Testis (tissue), 3 donors: Measurements from ENCODE around the gene STAT4. TPM values are rescaled to one million over a fixed set of nuclear protein-coding genes. Genes with fewer than 3 reads are reported as not detected.

ENCODE experiments used
- DNase-seq: peaks from one replicate; pipeline ENCODE4 v3.0.0-alpha.2; 2019
- H3K27ac ChIP-seq, 2 donors: fragments of 200-600 bp; sonication (generic); one replicate each; pipeline ENCODE4 v1.5.1; 2019
- H3K27me3 ChIP-seq: fragments of 200-600 bp; sonication (generic); one replicate; pipeline ENCODE4 v1.5.1; 2019
- H3K36me3 ChIP-seq: fragments of 200-600 bp; sonication (generic); one replicate; pipeline ENCODE4 v1.5.1; 2017; ENCODE audit warnings: low read depth; ENCODE audit errors: missing control alignments
- H3K4me1 ChIP-seq: fragments of 200-600 bp; sonication (generic); one replicate; pipeline ENCODE4 v1.5.1; 2019
- H3K4me3 ChIP-seq, 2 donors: fragments of 200-600 bp; sonication (generic); one replicate each; pipeline ENCODE4 v1.5.1; 2017 to 2019
- H3K9me3 ChIP-seq: fragments of 200-600 bp; sonication (generic); one replicate; pipeline ENCODE4 v1.5.1; 2017
- CTCF ChIP-seq, 3 experiments: fragments of 450-650 bp in 2 of 3; fragments of 200-600 bp in 1 of 3; sonication (generic) in 1 of 3; IDR thresholded peaks; one replicate each; pipeline ENCODE4 v1.5.1; 2016 to 2019; ENCODE audit warnings: antibody characterized with exemption in 3 of 3, mild to moderate bottlenecking in 2 of 3, moderate library complexity in 1 of 3
- POLR2A ChIP-seq: fragments of 450-650 bp; IDR thresholded peaks from one replicate; pipeline ENCODE4 v1.6.1; 2017; ENCODE audit warnings: antibody characterized with exemption, mild to moderate bottlenecking, moderate library complexity
- WGBS, 2 donors: methylation state at CpG; one replicate each; pipeline ENCODE4 v1.1.5; 2018; 5-methylcytosine and 5-hydroxymethylcytosine counted together
- intact Hi-C: fragments of 100-400 bp; cut with DNase I; formaldehyde crosslinking; loops from one replicate; pipeline ENCODE4 v1.15.1; 2023; ENCODE audit warnings: low total_unique reads
- polyA plus RNA-seq: library from polyadenylated mRNA; stranded (reverse); fragments of 350-450 nt; fragmentation: Illumina TruSeq; extraction: RNeasy Lipid Tissue Mini Kit (QIAGEN cat#74804); gene quantifications from one replicate; pipeline ENCODE4 v1.2.3, GENCODE V29; 2014; ENCODE audit warnings: low read depth, low replicate concordance; ENCODE audit not compliant: insufficient read depth
- total RNA-seq, 2 donors: library from RNA; depleted of rRNA; stranded (reverse); fragments of >200 nt; gene quantifications; one replicate each; pipeline ENCODE4 v1.2.3, GENCODE V29; 2016

The STAT4 gene
- total and polyA plus RNA-seq, 3 donors from 2014 or later: 23.0 to 59.4 (median 36.4) TPM

- no peak for TF ChIP-seq POLR2A
- no peak for TF ChIP-seq CTCF (IDR thresholded peaks at IDR 0.05)
- Histone ChIP-seq H3K36me3 (no peaks in the 10 kb centered on the region), H3K4me1 (peaks cover 9% of the 10 kb centered on the region), H3K4me3 (no peak overlapping the region), H3K27me3 (no peaks in the 10 kb centered on the region), H3K9me3 (no peaks in the 10 kb centered on the region), H3K27ac (no peak overlapping the region)
- DNase-seq: no peak
- 61 to 67% methylated on average over 3 of the region's 3 CpGs for WGBS, 2 donors
- intact Hi-C loops: no loop called here
Measured at GRCh38 chr2:191019376-191019775, 131.4 kb downstream of the STAT4 start.

DNA sequence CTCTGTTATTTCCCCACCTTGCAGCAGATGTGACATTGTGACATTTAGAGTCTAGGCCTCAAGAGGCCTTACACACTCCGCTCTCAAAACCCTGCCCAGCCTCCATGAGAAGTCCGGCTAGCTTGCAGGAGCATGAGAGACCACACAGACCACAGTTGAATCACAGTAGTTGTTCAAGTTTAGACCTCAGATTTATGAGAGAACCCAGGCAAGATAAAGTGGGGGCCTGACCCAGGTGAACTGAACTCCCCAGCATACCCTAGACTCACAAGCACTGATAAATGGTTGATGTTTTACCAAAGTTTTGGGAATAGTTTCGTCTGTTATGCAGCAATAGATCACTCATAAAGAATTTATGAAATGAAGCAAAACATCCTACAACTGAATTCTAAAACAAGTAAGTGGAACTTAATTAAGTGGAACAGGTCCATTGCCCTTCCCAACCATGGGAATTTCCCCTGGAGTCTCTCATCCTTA lies 132.1 kb downstream of the STAT4 start:
- Histone ChIP-seq H3K27me3 (no peaks in the 10 kb centered on the region), H3K4me1 (peaks cover 9% of the 10 kb centered on the region), H3K9me3 (no peaks in the 10 kb centered on the region), H3K36me3 (no peaks in the 10 kb centered on the region), H3K27ac (no peak overlapping the region), H3K4me3 (no peak overlapping the region)
- no peak for DNase-seq
- intact Hi-C loops: no loop called here
- WGBS, 2 donors: 86 to 95% methylated on average over 3 of the region's 3 CpGs
- TF ChIP-seq CTCF (IDR thresholded peaks at IDR 0.05) (no peak), POLR2A (no peak)

DNA sequence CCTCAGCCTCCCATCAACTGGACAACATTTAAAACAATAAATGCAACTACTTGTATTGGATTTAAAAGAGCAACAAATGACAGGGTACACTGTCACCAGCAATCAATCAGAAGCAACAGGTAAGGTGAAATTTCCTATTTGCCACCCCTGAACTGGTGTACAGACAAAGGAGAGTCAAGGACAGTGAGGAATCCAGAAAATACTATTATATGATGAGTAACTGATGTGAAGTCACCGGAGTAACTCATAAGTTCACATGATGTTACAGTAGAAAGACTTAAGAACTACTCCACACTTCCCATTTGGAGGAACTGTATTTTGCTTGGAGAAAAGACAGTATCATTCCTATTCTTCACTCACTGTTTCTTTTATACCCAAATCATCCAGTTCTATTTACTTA lies 132.7 kb downstream of the STAT4 start:
- intact Hi-C loops: no loop called here
- peaks cover 9% of the 10 kb centered on the region for H3K4me1 ChIP-seq
- no peaks in the 10 kb centered on the region for H3K9me3 ChIP-seq
- no peak for DNase-seq
- TF ChIP-seq CTCF (IDR thresholded peaks at IDR 0.05) (no peak), POLR2A (no peak)
- 79 to 95% methylated on average over 1 of the region's 1 CpG for WGBS, 2 donors
- no peak overlapping the region for H3K4me3 ChIP-seq
- H3K27ac ChIP-seq: no peak overlapping the region
- H3K27me3 ChIP-seq: no peaks in the 10 kb centered on the region
- H3K36me3 ChIP-seq: no peaks in the 10 kb centered on the region

GRCh38 chr2:191015831-191016230 lies 135.0 kb downstream of the STAT4 start:
- Histone ChIP-seq H3K36me3 (no peaks in the 10 kb centered on the region), H3K27me3 (no peaks in the 10 kb centered on the region), H3K4me3 (no peak overlapping the region), H3K4me1 (peaks cover 14% of the 10 kb centered on the region), H3K9me3 (no peaks in the 10 kb centered on the region), H3K27ac (no peak overlapping the region)
- intact Hi-C loops: no loop called here
- no peak for TF ChIP-seq POLR2A
- no peak for TF ChIP-seq CTCF (IDR thresholded peaks at IDR 0.05)
- 77 to 88% methylated on average over 8 of the region's 8 CpGs for WGBS, 2 donors
- no peak for DNase-seq

- H3K27ac ChIP-seq: no peak overlapping the region
- 83 to 87% methylated on average over 2 of the region's 2 CpGs for WGBS, 2 donors
- no peak for TF ChIP-seq CTCF (IDR thresholded peaks at IDR 0.05)
- no peak for TF ChIP-seq POLR2A
Measured at GRCh38 chr2:191015239-191015638, 135.6 kb downstream of the STAT4 start.

More at GRCh38 chr2:191015239-191015638, 135.6 kb downstream of the STAT4 start:
- Histone ChIP-seq H3K9me3 (no peaks in the 10 kb centered on the region), H3K27me3 (no peaks in the 10 kb centered on the region), H3K36me3 (no peaks in the 10 kb centered on the region), H3K4me1 (peaks cover 13% of the 10 kb centered on the region), H3K4me3 (no peak overlapping the region)
- intact Hi-C loops: no loop called here
- DNase-seq: no peak
